HUES48 (cell line): ENCODE measurements around the gene PPP3CB.

Source experiments
- H3K27ac ChIP-seq: one replicate; pipeline ENCODE4 v1.7.0; 2013; ENCODE audit warnings: low read depth, low read length, inconsistent platforms
- H3K27me3 ChIP-seq: 2 replicates; pipeline ENCODE4 v1.6.1; 2013; ENCODE audit warnings: mild to moderate bottlenecking, low read length; ENCODE audit not compliant: control insufficient read depth, insufficient read depth
- H3K36me3 ChIP-seq: 2 replicates; pipeline ENCODE4 v1.6.1; 2013; ENCODE audit warnings: low read length; ENCODE audit not compliant: control insufficient read depth, insufficient read depth
- H3K4me1 ChIP-seq: 2 replicates; pipeline ENCODE4 v1.6.1; 2013; ENCODE audit warnings: mild to moderate bottlenecking, low read length; ENCODE audit not compliant: control insufficient read depth, insufficient read depth
- H3K4me3 ChIP-seq: 2 replicates; pipeline ENCODE4 v1.5.1; 2013; ENCODE audit warnings: mild to moderate bottlenecking, low read depth, low read length
- H3K9ac ChIP-seq: 2 replicates; pipeline ENCODE4 v1.6.1; 2013; ENCODE audit warnings: mild to moderate bottlenecking, low read depth, low read length, moderate library complexity
- H3K9me3 ChIP-seq: 2 replicates; pipeline ENCODE4 v1.6.1; 2013; ENCODE audit warnings: low read length; ENCODE audit not compliant: control insufficient read depth, insufficient read depth

PPP3CB gene

DNA sequence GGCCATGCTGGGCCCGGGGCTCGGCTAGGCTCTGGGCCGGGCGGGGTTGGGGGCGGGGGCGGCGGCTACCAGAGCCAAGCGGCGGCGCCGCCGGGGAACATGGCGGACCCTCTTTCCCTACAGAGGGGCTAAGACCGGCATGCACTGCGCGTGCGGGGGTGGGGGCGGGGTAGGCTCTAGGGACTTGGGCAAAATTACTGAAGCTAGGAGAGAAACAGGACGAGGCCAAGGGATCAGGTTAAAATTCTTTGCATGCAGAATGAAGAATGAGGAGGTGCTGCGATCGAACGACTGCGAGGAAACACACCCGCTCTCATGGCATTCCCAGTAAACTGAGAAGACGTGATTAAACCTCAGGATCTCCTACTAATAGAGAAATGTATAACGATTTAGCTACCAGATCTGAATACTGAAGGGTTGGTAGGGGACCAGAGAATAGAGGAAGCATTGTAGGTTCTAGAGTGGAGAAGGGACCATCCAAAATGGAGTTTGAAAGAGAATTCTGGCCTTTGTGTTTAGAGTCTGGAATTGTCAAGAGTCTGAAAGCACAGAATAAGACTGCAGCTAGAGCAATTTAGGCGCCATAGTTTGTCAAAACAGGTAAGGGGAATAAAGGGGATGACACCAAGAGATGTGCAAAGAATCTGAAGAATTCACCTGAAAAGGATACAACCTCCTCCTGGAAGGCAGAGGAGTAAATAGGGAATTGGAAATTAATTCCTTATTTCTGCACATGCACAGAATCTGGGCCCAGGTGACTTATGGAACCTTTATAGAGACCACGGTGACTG lies at the start of gene PPP3CB:
TSS of gene PPP3CB (minus strand) at position 141 of the 791 bp plus-strand sequence. CDS start at position 6, 135 bp downstream.
- Histone ChIP-seq H3K36me3 (peaks cover 32% of the 10 kb centered on the region), H3K27ac (peak within 1 kb of the TSS; percentile 95), H3K9ac (peak within 1 kb of the TSS; percentile 83), H3K27me3 (no peaks in the 10 kb centered on the region), H3K4me3 (peak within 1 kb of the TSS; percentile 99), H3K4me1 (peaks cover 12% of the 10 kb centered on the region; the same call in 1 of the 2 replicates), H3K9me3 (no peaks in the 10 kb centered on the region)

DNA sequence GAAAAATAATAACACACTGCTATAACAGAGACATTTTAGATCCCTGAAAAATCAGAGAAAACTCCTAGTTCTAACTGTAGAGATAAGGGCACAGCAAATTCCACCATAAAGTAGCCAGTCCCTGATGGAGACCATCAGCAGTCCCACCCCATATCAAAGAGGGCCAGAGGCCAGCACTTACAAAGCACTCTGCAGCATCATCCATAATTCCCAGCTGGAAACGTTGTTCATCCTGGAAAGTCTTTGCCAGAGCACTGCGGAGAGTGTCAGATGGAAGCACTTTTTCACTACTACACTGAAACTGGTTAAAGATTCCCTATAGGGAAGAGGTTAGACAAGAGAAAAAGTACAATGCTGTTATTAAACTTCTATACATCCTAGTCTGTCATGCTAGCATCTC lies 49.5 kb upstream of the PPP3CB start:
- H3K27me3 ChIP-seq, result no peaks in the 10 kb centered on the region
- no peaks in the 10 kb centered on the region for H3K9me3 ChIP-seq
- no peaks in the 10 kb centered on the region for H3K4me1 ChIP-seq
- no peak overlapping the region for H3K27ac ChIP-seq
- no peak overlapping the region for H3K4me3 ChIP-seq
- peaks cover 24% of the 10 kb centered on the region for H3K36me3 ChIP-seq
- H3K9ac ChIP-seq, result no peak overlapping the region

DNA sequence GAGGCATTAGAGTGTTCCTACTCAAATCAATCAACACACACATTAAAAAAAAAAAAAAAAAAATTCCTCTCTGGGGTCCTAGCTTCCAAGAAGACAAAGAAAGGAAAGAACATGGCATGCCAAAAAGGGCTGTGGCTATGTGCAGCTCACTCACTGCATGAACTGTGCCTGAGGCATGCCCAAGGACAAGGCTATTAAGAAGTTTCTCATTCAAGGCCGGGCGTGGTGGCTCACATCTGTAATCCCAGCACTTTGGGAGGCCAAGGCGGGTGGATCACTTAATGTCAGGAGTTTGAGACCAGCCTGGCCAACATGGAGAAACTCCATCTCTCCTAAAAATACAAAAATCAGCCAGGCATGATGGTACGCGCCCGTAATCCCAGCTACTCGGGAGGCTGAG lies 41.9 kb upstream of the PPP3CB start:
- Histone ChIP-seq H3K27ac (no peak overlapping the region), H3K4me3 (no peak overlapping the region), H3K36me3 (peaks cover 74% of the 10 kb centered on the region)

DNA sequence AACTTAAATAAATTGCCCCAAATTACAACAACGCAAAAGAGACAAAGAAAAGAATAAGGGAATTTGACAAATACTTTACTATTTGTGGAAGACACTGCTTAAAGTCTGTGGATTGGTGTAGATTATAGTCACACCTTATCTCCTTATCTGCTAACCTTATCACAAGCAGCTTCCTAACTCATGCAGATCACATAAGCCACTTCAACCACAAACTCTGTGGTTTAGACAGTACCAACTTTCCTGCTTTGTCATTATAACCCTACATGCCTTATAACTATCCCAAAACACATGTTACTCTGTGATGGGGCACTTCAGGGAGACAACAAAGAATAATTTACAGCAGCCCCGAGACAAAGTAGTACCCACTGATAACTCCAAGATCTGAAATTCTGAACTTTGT lies 41.5 kb upstream of the PPP3CB start:
- Histone ChIP-seq H3K9me3 (no peaks in the 10 kb centered on the region), H3K4me3 (no peak overlapping the region), H3K27me3 (no peaks in the 10 kb centered on the region), H3K4me1 (no peaks in the 10 kb centered on the region), H3K27ac (no peak overlapping the region), H3K36me3 (peaks cover 70% of the 10 kb centered on the region), H3K9ac (no peak overlapping the region)

More for the DNA sequence above, 41.9 kb upstream of the PPP3CB start:
- H3K9me3 ChIP-seq, result no peaks in the 10 kb centered on the region
- no peaks in the 10 kb centered on the region for H3K4me1 ChIP-seq
- no peaks in the 10 kb centered on the region for H3K27me3 ChIP-seq
- no peak overlapping the region for H3K9ac ChIP-seq

DNA sequence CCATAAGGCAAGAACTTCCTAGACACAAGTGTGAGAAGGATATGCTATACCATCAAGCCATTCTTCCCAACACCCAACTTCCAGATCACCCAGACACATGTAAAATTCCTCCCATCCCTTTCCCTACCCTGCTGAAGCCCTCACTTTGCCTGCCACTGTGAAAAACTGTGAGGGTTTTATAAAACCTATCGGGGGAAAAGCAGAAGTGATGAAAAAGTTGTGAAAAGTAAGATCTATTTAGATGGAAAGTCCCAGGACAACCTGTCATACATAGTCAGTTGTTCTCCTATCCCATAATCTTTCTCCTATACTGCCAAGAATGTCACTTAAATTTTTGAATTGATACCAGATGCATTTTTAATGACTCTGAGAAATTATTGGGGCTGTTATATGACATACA lies 39.0 kb upstream of the PPP3CB start:
- Histone ChIP-seq H3K27me3 (no peaks in the 10 kb centered on the region), H3K27ac (no peak overlapping the region), H3K4me1 (no peaks in the 10 kb centered on the region), H3K36me3 (peaks cover 57% of the 10 kb centered on the region), H3K9me3 (no peaks in the 10 kb centered on the region), H3K9ac (no peak overlapping the region), H3K4me3 (no peak overlapping the region)

DNA sequence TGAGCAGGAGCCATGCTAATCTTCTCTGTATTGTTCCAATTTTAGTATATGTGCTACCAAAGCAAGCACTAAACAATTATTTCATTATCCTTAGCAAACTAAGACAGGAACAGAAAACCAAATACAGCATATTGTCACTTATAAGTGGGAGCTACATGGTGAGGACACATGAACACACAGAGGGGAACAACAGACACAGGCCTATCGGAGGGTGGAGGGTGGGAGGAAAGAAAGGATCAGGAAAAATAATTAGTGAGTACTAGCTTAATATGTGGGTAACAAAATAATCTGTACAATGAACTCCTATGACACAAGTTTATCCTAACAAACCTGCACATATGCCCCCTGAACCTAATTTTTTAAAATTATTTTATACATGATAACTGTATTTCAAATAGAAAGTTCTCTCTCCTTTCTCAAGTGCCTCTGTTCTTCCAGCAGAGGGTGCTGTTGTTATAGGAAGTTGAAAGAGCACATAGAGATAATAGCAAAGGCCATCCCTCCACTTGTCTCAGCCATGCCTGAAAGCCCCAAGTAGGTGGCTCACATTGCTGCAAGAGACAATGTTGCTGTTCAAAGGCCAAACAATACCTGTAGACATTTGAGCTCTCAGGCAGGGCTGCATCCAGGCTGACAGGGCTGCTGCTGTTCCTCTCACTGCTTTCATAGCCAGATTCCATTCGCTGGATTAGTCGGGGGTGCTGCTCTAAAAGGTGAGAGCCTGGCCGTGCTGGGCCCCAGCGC lies 33.4 kb upstream of the PPP3CB start:
- no peaks in the 10 kb centered on the region for H3K27me3 ChIP-seq
- no peaks in the 10 kb centered on the region for H3K9me3 ChIP-seq
- H3K4me3 ChIP-seq, result no peak overlapping the region
- peaks cover 48% of the 10 kb centered on the region for H3K36me3 ChIP-seq
- H3K4me1 ChIP-seq, result no peaks in the 10 kb centered on the region
- H3K27ac ChIP-seq, result peak overlapping the region; percentile 23
- no peak overlapping the region for H3K9ac ChIP-seq

DNA sequence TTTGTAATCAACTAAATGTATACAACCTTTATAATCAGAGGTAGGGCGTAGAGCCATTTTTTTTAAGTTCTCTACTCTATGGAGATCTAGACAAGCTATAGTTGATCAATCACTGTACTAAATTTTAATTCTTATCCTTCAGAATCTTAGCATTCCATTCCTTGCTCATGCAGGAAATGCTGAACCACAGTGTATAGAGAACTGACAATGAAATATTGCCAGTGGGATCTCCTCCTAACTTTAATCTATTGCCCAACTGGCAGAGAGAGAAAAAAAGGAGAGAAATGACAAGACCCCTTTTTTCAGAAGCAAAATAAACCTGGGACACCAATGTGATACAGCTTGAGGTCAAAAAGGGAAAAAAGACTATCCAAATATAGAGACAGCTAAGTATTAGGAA lies 26.4 kb upstream of the PPP3CB start:
- peaks cover 86% of the 10 kb centered on the region for H3K36me3 ChIP-seq
- no peak overlapping the region for H3K27ac ChIP-seq
- H3K4me1 ChIP-seq, result no peaks in the 10 kb centered on the region
- H3K9ac ChIP-seq, result no peak overlapping the region
- H3K27me3 ChIP-seq, result no peaks in the 10 kb centered on the region
- no peaks in the 10 kb centered on the region for H3K9me3 ChIP-seq
- H3K4me3 ChIP-seq, result no peak overlapping the region

DNA sequence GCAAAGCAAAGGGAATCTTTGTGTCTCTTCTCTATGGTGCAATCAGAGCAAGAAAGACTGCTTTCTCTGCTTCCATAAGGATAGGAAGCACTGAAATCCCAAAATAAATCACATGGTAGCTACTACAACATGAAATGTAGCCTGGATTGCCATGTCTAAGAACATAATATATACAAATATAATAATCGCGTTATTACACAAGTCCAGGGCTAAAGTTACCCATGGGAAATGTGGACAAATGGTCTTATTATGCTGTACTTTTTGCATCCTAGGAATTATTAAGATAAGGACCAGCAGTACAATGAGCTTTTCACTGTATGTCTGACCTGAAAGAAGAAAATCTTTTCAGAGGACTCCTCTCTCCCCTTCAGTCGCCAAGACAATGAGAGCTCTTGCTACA lies 23.5 kb upstream of the PPP3CB start:
- H3K27me3 ChIP-seq, result no peaks in the 10 kb centered on the region
- H3K4me1 ChIP-seq, result no peaks in the 10 kb centered on the region
- H3K4me3 ChIP-seq, result no peak overlapping the region
- peaks cover 83% of the 10 kb centered on the region for H3K36me3 ChIP-seq
- no peak overlapping the region for H3K27ac ChIP-seq
- no peak overlapping the region for H3K9ac ChIP-seq
- no peaks in the 10 kb centered on the region for H3K9me3 ChIP-seq

DNA sequence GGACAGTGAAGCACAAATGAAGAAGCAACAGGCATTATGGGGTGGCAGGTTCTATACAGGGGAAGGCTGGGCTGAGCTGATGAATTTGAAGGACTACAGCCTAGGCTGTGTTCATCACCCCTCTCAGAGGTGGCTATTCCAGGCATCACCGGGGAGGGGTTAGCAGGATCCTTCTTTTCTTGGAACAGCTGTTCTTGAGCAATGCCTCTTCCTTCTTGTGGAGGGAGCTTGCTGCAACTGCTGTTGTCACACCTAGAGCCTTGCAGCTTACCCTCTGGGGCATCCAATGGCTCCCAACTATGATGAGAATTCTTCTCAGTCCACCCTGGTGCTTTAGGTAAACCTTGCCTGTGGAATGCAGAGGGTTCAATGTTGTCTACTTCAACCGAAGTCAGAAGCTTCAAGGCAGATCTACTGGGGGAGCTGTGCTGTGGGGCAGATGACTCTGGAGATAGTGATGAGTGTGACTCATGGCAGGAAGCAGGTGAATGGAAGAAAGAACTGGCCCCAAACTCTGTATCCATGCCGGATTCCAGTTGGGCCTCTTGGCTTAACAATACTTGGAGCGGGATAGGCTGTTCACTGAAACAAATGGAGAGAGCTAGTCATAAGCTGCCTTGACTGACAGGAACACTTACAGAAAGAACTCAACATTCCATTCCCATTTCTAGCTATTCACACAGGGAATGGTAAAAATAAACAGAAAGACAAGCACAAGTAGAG lies 21.5 kb upstream of the PPP3CB start:
- Histone ChIP-seq H3K27ac (no peak overlapping the region), H3K9me3 (no peaks in the 10 kb centered on the region), H3K36me3 (peaks cover 70% of the 10 kb centered on the region)

DNA sequence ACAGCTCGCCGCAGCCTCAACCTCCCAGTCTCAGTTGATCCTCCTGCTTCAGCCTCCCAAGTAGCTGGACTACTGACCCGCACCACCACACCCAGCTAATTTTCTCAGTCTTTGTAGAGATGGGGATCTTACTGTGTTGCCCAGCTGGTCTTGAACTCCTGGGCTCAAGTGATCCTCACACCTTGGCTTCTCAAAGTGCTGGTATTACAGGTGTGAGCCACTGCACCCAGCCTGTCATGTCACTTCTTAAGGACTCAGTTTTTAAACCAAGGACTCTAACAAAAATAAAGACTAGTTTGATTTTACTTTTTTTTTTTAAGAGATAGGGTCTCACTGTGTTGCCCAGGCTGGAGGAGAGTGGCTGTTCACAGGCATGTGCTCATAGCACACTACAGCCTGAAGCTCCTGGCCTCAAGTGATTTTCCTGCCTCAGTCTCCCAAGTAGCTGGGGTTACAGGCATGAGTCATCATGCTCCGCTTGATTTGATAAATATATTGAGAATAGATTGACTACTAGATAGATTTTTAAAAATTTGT lies 16.5 kb upstream of the PPP3CB start:
- Histone ChIP-seq H3K36me3 (peaks cover 20% of the 10 kb centered on the region), H3K9me3 (no peaks in the 10 kb centered on the region), H3K9ac (no peak overlapping the region), H3K4me3 (no peak overlapping the region), H3K27me3 (no peaks in the 10 kb centered on the region), H3K4me1 (no peaks in the 10 kb centered on the region), H3K27ac (no peak overlapping the region)

More for the DNA sequence above, 21.5 kb upstream of the PPP3CB start:
- Histone ChIP-seq H3K9ac (no peak overlapping the region), H3K4me1 (no peaks in the 10 kb centered on the region), H3K4me3 (no peak overlapping the region), H3K27me3 (no peaks in the 10 kb centered on the region)
